HG03469 (cell line): Measurements from ENCODE around the gene TLR3.
A peak's percentile ranks its signal among the peaks of the same experiment; 100 is the strongest.

Experiments used
- ATAC-seq: cut with Tn5 transposase; IDR thresholded peaks from one replicate; pipeline ENCODE4 v1.9.1; 2021; ENCODE audit warnings: mild to moderate bottlenecking, moderate library complexity, moderate number of reproducible peaks; ENCODE audit not compliant: unreplicated experiment

Gene TLR3

GRCh38 chr4:186104890-186105646, 36.1 kb downstream of the TLR3 start:
- no peak for ATAC-seq

- no peak for ATAC-seq
Observed at GRCh38 chr4:186105647-186106321, 36.8 kb downstream of the TLR3 start.

- ATAC-seq, result no peak
Observed at GRCh38 chr4:186107947-186108346, 39.0 kb downstream of the TLR3 start.

- no peak for ATAC-seq
Observed at GRCh38 chr4:186108391-186108790, 39.4 kb downstream of the TLR3 start.

- no peak for ATAC-seq
Observed at GRCh38 chr4:186109245-186109644, 40.3 kb downstream of the TLR3 start.

GRCh38 chr4:186116697-186117096, 47.7 kb downstream of the TLR3 start:
- no peak for ATAC-seq

GRCh38 chr4:186118582-186118981, 49.6 kb downstream of the TLR3 start:
- ATAC-seq, result no peak

GRCh38 chr4:186121057-186121456, 52.1 kb downstream of the TLR3 start:
- no peak for ATAC-seq

- ATAC-seq, result no peak
Observed at GRCh38 chr4:186128842-186129241, 59.9 kb downstream of the TLR3 start.

GRCh38 chr4:186131935-186132334, 63.0 kb downstream of the TLR3 start:
- ATAC-seq, result no peak

- ATAC-seq, result no peak
Observed at GRCh38 chr4:186132577-186133242, 63.8 kb downstream of the TLR3 start.

- ATAC-seq, result peak; percentile 99
Observed at GRCh38 chr4:186134257-186134656, 65.3 kb downstream of the TLR3 start.

- ATAC-seq, result no peak
Observed at GRCh38 chr4:186134861-186135260, 65.9 kb downstream of the TLR3 start.

- ATAC-seq, result peak; percentile 35
Observed at GRCh38 chr4:186137196-186137794, 68.3 kb downstream of the TLR3 start.
